Right atrium auricular region (tissue), 2 donors: ENCODE data around the gene SMIM24. TPM values are rescaled to one million over a fixed set of nuclear protein-coding genes. Genes with fewer than 3 reads are reported as not detected.
A peak's percentile ranks its signal among the peaks of the same experiment; 100 is the strongest.

Experiments used
- DNase-seq: peaks from one replicate; pipeline ENCODE4 v3.0.0-alpha.2; 2019; ENCODE audit warnings: low spot score
- H3K27ac ChIP-seq, 2 donors: fragments of 200-600 bp; sonication (generic); 1 replicate in 1 of 2; 2 replicates in 1 of 2; pipeline ENCODE4 v1.5.1; 2016 to 2019
- H3K27me3 ChIP-seq, 2 donors: fragments of 200-600 bp; sonication (generic); one replicate each; pipeline versions ENCODE4 v1.5.1 to v1.6.0; 2017 to 2019
- H3K36me3 ChIP-seq: fragments of 200-600 bp; sonication (generic); one replicate; pipeline ENCODE4 v1.5.1; 2016
- H3K4me1 ChIP-seq, 2 donors: fragments of 200-600 bp; sonication (generic); one replicate each; pipeline versions ENCODE4 v1.5.1 to v1.6.0; 2017 to 2019
- H3K4me3 ChIP-seq, 2 donors: fragments of 200-600 bp; sonication (generic); 1 replicate in 1 of 2; 2 replicates in 1 of 2; pipeline ENCODE4 v1.5.1; 2017 to 2019; ENCODE audit warnings: mild to moderate bottlenecking in 1 of 2, moderate library complexity in 1 of 2
- H3K9me3 ChIP-seq, 2 donors: fragments of 200-600 bp; sonication (generic); one replicate each; pipeline ENCODE4 v1.5.1; 2019
- CTCF ChIP-seq, 2 donors: fragments of 200-600 bp; sonication (generic); IDR thresholded peaks; one replicate each; pipeline ENCODE4 v1.5.1; 2019; ENCODE audit warnings: antibody characterized with exemption in 2 of 2
- total RNA-seq, 2 donors: library from RNA; depleted of rRNA; stranded (reverse); fragments of >200 nt; gene quantifications; one replicate each; pipeline ENCODE4 v1.1.0, GENCODE V29; 2016

Gene SMIM24
- total RNA-seq, 2 donors from 2014 or later: not detected

- peaks cover 0 to 52% of the 10 kb centered on the region in 2 donors for H3K4me1 ChIP-seq
- no peak for DNase-seq
- TF ChIP-seq CTCF (IDR thresholded peaks at IDR 0.05): no peak
- H3K4me3 ChIP-seq: no peak overlapping the region
- no peaks in the 10 kb centered on the region for H3K9me3 ChIP-seq
- H3K27me3 ChIP-seq: no peaks in the 10 kb centered on the region
- H3K36me3 ChIP-seq: peaks cover 30% of the 10 kb centered on the region
- H3K27ac ChIP-seq: peak overlapping the region; percentile 62 to 78
Observed at GRCh38 chr19:3465552-3465951, 14.8 kb downstream of the SMIM24 start.

GRCh38 chr19:3464587-3465235 is 15.6 kb downstream of the SMIM24 start:
- no peaks in the 10 kb centered on the region for H3K9me3 ChIP-seq
- H3K36me3 ChIP-seq: peaks cover 31% of the 10 kb centered on the region
- DNase-seq: no peak
- H3K4me1 ChIP-seq: peaks cover 0 to 60% of the 10 kb centered on the region in 2 donors
- no peak overlapping the region for H3K4me3 ChIP-seq
- peak overlapping the region; percentile 70 to 71 for H3K27ac ChIP-seq
- H3K27me3 ChIP-seq: no peaks in the 10 kb centered on the region
- no peak for TF ChIP-seq CTCF (IDR thresholded peaks at IDR 0.05)

GRCh38 chr19:3463714-3464586 is 16.4 kb downstream of the SMIM24 start:
- H3K27me3 ChIP-seq: no peaks in the 10 kb centered on the region
- H3K4me1 ChIP-seq: peaks cover 0 to 68% of the 10 kb centered on the region in 2 donors
- DNase-seq: no peak

GRCh38 chr19:3462991-3463713 is 17.2 kb downstream of the SMIM24 start:
- no peak for DNase-seq
- Histone ChIP-seq H3K4me1 (peaks cover 0 to 68% of the 10 kb centered on the region in 2 donors), H3K4me3 (no peak overlapping the region), H3K27me3 (no peaks in the 10 kb centered on the region), H3K27ac (peak overlapping the region; percentile 16 to 70), H3K9me3 (no peaks in the 10 kb centered on the region), H3K36me3 (peaks cover 31% of the 10 kb centered on the region)
- no peak for TF ChIP-seq CTCF (IDR thresholded peaks at IDR 0.05)

More at GRCh38 chr19:3463714-3464586, 16.4 kb downstream of the SMIM24 start:
- H3K36me3 ChIP-seq: peaks cover 31% of the 10 kb centered on the region
- TF ChIP-seq CTCF (IDR thresholded peaks at IDR 0.05): no peak
- no peak overlapping the region for H3K4me3 ChIP-seq
- peak overlapping the region; percentile 70 to 71 for H3K27ac ChIP-seq
- H3K9me3 ChIP-seq: no peaks in the 10 kb centered on the region

GRCh38 chr19:3459965-3460582 is 20.3 kb downstream of the SMIM24 start:
- DNase-seq: no peak
- Histone ChIP-seq H3K36me3 (peaks cover 56% of the 10 kb centered on the region), H3K27me3 (no peaks in the 10 kb centered on the region), H3K9me3 (no peaks in the 10 kb centered on the region), H3K27ac (peak overlapping the region; percentile 90 to 96), H3K4me3 (no peak overlapping the region), H3K4me1 (peaks cover 0 to 64% of the 10 kb centered on the region in 2 donors)
- no peak for TF ChIP-seq CTCF (IDR thresholded peaks at IDR 0.05)
